Activated CD8-positive, alpha-beta memory T cell treated with anti-CD3 and anti-CD28 coated beads for 36 hours (primary cell): ENCODE measurements around the gene NDUFA12. TPM values are rescaled to one million over a fixed set of nuclear protein-coding genes. Genes with fewer than 3 reads are reported as not detected.
"Not testable (repeated sequence)": the region's sequence is repeated elsewhere in the genome, so short reads cannot be mapped to it uniquely, and the experiment has no call there.

Experiments used
- CTCF ChIA-PET: fragments of 350-600 bp; sonication (Branson Sonifier 250); formaldehyde crosslinking; loops from one replicate; lab custom pipeline; 2021; ENCODE audit warnings: antibody characterized with exemption; lab: Charles Lee
- POLR2A ChIA-PET: fragments of 350-600 bp; sonication (Branson Sonifier 250); formaldehyde crosslinking; loops from one replicate; lab custom pipeline; 2021; ENCODE audit warnings: antibody characterized with exemption; lab: Charles Lee
- total RNA-seq, 2 experiments: library from RNA; stranded (reverse); gene quantifications; one replicate each; pipeline ENCODE4 v1.2.3, GENCODE V29; 2021

The NDUFA12 gene
- total RNA-seq, result 100 to 1,000 TPM; 141 to 142 TPM

DNA sequence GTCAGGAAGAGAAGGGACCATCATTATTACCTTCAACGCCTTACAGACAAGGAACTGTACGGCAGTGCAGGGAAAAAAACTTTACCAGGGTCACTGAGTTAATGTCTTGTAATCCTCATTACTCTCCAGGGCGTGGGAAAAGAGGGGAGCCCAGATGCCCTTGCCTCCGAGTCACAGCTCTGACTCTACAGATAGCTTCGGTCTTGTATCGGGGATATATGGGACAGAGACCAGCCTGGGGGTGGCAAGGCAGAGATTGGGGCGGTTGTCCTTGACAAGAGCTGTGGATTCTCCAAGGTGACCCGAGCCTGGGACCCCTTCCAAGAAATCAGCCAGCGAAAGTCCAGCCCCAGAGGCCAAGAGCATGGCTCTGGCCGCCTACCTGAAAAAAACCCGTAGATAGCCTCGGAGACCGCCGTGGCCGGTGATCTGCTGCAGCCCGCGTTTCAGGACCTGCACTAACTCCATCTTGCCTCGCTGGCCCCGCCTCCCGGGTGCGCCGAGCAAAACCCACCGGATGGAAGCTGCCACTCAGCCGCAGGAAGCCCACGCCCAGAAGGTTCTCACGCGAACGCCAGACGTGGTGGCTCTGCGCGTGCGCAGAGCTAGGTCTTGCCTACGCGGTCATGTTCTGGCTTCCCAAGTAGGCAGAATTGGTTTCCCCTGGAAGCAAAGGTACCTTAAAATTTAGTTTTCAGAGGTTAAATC lies at the start of gene NDUFA12:
Gene NDUFA12, minus strand, starts transcription at position 485 of the 708 bp plus-strand sequence. Its CDS starts 17 bp downstream, at position 468.
- ChIA-PET POLR2A (interaction anchor here (0.5 to 1.8 kb wide), 6 partner anchors 14 to 1326 kb away, joined by 3 to 10 read pairs (median 4); partner anchors contain the start of genes CRADD, FGD6, NR2C1 and VEZT), CTCF (interaction anchor here (0.6 to 1.5 kb wide), 4 partner anchors 14 to 792 kb away, joined by 3 to 4 read pairs (median 3); partner anchors contain the start of genes METAP2 and NR2C1)

DNA sequence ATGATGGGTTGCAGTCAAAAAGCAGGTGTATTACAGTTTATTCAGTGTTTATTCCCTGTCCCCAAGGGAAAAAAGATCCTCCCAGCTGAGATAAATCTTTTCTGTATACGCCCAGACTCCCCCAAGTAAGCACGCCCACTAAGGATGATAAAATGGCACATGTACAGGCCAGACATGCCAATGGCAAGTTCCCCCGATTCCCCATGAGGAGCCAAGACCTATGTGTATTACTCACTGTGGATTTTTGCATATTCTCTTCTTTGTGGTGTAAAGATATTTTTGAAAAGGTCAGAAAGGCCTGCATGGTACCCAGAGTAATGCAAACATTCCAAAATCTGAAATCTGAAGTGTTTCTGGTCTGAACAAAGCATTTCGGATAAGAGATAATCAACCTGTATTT lies 47.7 kb upstream of the NDUFA12 start:
- CTCF ChIA-PET, result no interaction called here

DNA sequence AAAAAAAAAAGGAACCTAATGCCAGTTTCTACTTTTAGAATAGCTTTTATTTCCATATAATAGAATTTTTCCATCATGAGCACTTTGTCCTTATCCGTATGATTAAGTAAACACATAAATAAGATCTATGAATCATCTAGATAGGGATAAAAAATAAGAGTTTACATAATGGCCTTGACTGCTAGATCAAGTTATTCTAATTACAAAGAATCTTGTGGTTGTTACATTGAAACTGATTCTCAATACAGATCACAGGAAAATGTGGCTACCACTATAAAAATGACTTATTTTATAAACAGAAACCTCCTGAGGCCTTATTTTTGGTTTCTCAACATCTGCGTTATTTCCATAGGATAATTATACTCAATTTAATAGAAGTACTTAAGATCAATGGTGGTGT lies 34.4 kb upstream of the NDUFA12 start:
- CTCF ChIA-PET, result no interaction called here

More for the DNA sequence above, 47.7 kb upstream of the NDUFA12 start:
- POLR2A ChIA-PET, result no interaction called here

DNA sequence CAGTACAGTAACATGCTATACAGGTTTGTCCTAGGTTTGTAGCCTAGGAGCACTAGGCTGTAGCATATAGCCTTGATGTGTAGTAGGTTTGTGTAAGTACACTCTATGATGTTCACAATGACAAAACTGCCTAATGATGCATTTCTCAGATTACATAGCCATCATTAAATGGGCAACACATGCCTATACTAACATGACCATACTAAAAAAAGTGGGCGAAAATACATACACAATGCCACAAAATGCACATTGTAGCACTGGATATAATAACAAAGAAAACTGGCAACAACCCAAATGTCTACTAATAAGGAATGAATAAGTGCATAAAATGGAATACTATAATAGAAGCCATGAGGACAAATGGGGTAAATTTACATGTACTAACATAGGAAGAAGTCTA lies 31.3 kb upstream of the NDUFA12 start:
- ChIA-PET CTCF (no interaction called here), POLR2A (no interaction called here)

More for the DNA sequence above, 34.4 kb upstream of the NDUFA12 start:
- POLR2A ChIA-PET, result no interaction called here

DNA sequence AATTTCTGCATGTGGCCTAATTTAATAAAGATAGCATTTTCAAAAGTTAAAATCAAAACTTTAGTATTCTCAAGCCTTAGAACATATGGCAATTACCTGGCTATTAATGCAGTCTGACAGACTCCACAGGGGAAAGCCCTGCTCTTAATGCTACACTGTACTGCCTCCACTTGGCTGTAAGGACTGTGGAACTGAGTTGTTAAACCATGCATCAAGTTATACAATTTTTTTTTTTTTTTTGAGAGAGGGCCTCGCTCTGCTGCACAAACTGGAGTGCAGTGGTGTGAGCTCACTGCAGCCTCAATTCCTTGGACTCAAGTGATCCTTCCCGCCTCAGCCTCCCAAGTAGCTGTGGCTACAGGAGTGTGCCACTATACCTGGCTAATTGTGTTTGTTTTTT lies 19.0 kb upstream of the NDUFA12 start:
- POLR2A ChIA-PET, result no interaction called here
- CTCF ChIA-PET, result no interaction called here

DNA sequence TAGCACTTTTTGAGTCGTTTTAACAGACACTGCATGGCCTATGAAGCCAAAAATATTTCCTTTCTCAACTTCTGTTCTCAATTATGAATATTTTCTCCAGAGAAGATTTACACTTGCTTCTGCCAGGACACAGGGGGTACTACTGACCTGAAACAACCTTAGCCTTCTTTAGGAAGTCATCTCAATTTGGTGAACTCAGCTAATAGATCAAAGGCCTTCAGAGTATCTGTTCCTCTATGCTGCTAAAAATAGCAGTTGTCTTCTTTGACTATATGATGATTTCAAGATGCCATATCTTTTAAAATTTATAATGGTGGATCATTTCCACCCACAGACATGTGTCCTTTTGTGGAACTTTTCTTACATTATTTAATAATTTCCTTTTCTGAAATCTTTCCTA lies 14.0 kb upstream of the NDUFA12 start:
- ChIA-PET CTCF (no interaction called here), POLR2A (no interaction called here)

DNA sequence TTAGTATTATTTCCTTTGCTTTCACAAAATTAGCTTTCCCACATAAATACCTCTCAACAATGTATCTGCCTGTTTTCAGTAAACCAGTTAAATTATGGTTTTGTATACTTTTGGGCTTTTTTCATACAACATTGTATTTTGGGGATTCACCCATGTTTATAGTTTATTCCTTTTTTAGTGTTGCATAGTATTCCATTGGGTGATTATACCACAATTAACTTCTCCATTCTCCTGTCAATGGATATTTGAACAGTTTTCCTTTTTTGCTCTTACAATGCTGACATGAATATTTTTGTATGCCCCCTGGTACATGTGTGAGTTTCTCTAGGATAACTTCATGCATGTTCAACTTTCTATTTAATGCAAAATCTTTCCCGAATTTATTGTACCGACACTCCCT lies 12.6 kb upstream of the NDUFA12 start:
- CTCF ChIA-PET, result no interaction called here
- POLR2A ChIA-PET, result no interaction called here

DNA sequence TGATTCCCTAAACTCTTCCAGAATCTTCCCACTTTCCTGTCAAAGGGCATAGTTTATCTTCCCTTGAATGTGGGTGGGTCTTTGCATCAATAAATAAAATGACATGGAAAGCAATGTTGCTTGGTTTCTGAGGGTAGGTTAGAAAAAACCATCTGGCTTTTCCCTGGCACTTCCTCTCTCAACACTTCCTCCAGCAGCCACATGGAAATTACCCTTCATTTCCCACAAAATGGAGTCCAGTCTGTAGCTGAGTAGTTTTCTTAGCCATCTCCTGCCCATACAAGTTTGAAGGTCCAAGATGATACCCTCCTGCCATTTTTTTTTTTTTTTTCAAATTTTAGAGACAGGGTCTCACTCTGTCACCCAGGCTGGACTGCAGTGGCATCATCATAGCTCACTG lies 11.1 kb upstream of the NDUFA12 start:
- ChIA-PET CTCF (interaction anchor here (1.3 kb wide), 1 partner anchor 58 kb away, joined by 3 read pairs; no protein-coding TSS in a partner anchor), POLR2A (interaction anchor here (1.0 kb wide), 1 partner anchor 25 kb away, joined by 3 read pairs; no protein-coding TSS in a partner anchor)

DNA sequence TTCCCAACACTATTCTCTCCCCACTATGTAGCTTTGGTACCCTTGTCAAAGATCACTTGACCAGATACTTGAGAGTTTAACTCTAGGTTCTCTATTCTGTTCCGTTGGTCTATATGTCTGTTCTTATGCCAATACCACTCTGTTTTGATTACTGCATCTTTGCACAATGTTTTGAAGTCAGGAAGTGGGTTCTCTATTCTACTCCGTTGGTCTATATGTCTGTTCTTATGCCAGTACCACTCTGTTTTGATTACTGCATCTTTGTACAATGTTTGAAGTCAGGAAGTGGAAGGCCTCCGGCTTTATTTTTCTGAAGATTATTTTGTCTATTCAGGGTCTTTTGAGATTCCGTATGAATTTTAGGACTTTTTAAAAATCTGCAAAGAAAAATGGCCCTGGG lies 2.7 kb upstream of the NDUFA12 start:
- CTCF ChIA-PET, result no interaction called here
- POLR2A ChIA-PET, result no interaction called here

DNA sequence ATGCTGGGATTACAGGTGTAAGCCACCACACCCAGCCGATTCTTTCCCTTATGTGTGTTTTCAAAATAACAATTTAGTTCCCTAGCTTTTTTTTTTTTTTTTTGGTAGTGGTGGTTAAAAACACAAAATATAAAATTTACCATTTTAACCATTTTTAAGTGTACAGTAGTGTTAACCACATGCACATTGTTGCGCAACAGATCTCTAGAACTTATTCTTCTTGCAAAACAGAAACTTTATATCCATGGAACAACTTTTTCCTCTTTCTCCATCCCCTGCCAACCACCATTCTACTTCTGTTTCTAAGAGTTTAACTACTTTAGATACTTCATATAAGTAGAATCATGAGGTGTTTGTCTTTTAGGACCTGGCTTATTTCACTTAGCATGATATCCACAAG lies 1.1 kb upstream of the NDUFA12 start:
- POLR2A ChIA-PET, result interaction anchor here (1.8 kb wide), 1 partner anchor 69 kb away, joined by 10 read pairs; the partner anchor contains the start of gene NR2C1
- CTCF ChIA-PET, result interaction anchor here (0.6 kb wide), 1 partner anchor 974 kb away, joined by 4 read pairs; no protein-coding TSS in a partner anchor

DNA sequence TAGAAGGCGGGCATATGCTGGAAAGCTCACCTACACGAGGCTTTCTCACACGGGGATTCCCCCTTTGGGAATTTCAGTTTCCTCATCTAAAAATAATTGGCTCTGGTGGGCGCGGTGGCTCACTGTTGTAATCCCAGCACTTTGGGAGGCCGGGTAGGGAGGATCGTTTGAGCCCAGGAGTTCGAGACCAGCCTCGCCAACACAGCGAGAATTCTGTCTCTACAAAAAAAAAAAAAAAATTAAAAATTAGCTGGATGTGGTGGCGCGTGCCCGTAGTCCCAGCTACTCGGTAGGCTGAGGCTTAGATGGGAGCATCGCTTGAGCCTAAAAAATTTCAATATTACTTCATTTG lies 400 bp upstream of the NDUFA12 start:
- POLR2A ChIA-PET, result interaction anchor here (0.7 to 1.8 kb wide), 5 partner anchors 15 to 1327 kb away, joined by 3 to 10 read pairs (median 4); partner anchors contain the start of genes CRADD, FGD6, NR2C1 and VEZT
- CTCF ChIA-PET, result interaction anchor here (0.6 to 1.5 kb wide), 5 partner anchors 14 to 973 kb away, joined by 3 to 4 read pairs (median 3); partner anchors contain the start of genes METAP2 and NR2C1

DNA sequence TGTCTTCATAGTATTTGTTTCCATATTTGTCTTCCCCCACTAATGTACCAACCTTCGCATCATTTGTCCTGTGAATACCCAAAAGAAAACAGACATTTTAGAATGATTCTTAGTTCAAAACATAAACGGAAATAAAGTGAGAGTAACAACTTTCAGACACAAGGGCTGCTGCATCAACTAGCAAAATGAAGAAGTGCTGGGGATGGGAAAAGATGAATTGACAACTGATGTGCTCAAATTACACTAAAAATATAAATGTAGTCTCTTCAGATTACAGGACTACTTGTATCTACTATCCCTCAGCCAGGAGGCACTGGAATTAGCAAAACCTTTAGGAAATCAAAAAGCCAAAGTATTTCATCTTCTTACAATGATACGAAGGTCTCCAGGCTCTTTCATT lies 743 bp downstream of the NDUFA12 start:
- ChIA-PET POLR2A (interaction anchor here (0.5 to 1.8 kb wide), 2 partner anchors 70 to 240 kb away, joined by 4 to 10 read pairs; partner anchors contain the start of gene NR2C1), CTCF (interaction anchor here (1.4 to 1.5 kb wide), 3 partner anchors 13 to 471 kb away, joined by 3 to 4 read pairs (median 3); partner anchors contain the start of genes METAP2 and NR2C1)

DNA sequence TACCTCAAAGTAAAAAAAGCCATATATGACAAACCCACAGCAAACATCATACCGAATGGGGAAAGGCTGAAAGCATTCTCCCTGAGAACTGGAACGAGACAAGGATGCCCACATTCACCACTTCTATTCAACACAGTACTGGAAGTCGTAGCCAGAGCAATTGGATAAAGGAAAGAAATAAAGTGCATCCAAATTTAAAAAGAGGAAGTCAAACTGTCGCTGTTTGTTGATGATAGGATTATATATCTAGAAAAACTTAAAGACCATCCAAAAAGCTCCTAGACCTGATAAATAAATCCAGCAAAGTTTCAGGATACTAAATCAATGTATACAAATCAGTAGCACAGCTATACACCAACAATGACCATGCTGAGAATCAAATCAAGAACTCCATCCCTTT lies 5.2 kb downstream of the NDUFA12 start:
- POLR2A ChIA-PET, result no interaction called here
- CTCF ChIA-PET, result no interaction called here

DNA sequence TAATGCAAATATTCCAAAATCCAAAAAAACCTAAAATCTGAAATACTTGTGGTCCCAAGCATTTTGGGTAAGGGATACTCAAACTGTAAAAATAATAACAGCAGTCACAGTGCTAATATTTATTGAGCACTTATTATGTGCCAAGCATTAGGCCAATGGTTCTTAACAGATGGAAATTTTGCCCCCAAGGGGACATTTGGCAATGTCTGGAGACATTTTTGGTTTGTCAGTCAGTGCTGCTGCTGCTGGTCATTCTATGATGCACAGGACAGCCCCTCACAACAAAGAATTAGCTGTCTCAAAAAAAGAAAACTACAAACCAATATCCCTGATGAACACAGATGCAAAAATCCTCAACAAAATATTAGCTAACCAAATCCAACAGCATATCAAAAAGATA lies 5.8 kb downstream of the NDUFA12 start:
- CTCF ChIA-PET, result no interaction called here
- POLR2A ChIA-PET, result no interaction called here

DNA sequence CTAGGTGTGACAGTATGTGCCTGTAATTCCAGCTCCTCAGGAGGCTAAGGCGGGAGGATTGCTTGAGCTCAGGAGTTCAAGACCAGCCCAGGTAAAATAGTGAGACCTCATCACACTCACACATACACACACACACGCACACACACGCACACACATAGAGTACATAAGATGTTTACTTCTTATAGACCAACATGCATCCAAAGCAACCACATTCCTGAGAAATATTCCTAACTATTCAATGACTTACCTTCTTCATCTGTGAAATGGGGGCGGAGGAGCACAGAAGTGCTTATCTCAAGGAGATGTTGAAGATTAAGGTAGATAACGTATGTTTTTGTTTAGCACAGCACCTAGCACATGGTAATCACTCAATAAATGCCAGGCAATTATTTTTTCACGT lies 6.4 kb downstream of the NDUFA12 start:
- CTCF ChIA-PET, result no interaction called here
- POLR2A ChIA-PET, result no interaction called here

DNA sequence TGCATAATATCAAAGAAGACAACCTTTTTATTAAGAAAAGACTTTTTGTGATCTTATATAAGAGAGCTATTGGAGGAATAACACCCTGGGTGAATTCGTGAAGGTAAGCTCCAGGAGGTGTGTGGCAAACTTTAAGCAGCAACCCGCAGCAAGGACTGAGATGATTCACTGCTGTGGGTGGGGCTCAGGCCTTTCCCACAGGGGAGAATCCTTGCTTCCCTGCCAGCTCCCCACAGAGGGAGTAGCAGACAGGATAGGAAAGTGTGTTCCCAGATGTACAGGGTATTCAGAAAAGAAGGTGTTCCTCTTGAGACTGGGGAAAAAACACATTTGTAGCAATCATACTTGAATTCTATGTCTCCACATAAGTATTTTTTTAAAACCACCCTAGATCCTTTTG lies 9.2 kb downstream of the NDUFA12 start:
- ChIA-PET POLR2A (no interaction called here), CTCF (no interaction called here)

DNA sequence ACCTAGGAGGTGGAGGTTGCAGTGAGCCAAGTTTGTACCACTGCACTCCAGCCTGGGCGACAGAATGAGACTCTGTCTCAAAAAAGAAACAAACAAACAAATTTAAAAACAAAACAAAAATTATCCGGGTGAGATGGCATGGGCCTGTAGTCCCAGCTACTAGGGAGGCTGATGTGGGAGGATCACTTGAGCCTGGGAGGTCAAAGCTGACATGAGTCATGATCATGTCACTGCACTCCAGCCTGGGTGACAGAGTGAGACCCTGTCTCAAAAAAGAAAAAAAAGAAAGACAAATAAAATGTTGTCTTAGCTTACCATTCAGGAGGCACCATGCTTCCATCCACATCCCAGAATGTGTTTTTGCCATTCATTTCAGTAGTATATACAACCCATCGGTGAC lies 9.6 kb downstream of the NDUFA12 start:
- POLR2A ChIA-PET, result interaction anchor here (0.5 kb wide), 1 partner anchor 640 kb away, joined by 4 read pairs; no protein-coding TSS in a partner anchor
- CTCF ChIA-PET, result not testable (repeated sequence)

DNA sequence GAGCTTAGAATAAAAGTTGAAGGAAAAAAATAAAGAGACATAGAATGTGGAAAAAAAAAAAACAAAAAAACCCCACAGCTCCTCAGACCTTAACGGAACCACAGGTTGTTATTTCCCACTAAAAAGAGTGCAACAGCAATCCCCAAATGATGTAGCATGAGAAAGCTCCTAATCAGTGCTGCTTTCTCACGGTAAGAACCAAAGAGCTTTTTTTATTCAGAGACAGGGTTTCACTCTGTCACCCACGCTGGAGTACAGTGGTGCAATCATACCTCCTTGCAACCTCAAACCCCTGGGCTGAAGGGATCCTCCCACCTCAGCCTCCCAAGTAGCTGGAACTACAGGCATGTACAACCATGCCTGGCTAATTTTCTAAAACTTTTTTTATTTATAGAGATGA lies 13.3 kb downstream of the NDUFA12 start:
- CTCF ChIA-PET, result interaction anchor here (1.1 kb wide), 1 partner anchor 13 kb away, joined by 3 read pairs; the partner anchor contains the start of gene NDUFA12
- POLR2A ChIA-PET, result interaction anchor here (0.7 kb wide), 1 partner anchor 24 kb away, joined by 3 read pairs; no protein-coding TSS in a partner anchor

DNA sequence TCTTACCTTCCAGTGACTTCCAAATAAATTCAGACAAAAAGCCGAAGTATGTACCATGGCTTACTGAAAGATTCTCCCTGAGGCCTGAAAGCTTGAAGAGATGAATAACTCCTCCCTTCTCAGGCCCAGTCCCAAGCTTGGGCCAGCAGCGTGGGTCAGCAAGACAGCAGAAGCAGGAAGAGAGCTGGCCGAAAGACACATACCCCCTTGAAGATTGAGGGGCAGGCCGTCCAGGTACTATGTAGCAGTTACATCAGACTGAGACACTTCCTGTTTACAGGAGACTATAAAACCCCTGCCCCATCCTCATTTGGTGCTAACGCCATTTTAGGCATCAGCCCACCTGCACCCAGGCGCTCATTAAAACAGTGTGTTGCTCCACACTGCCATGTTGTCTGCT lies 15.0 kb downstream of the NDUFA12 start:
- POLR2A ChIA-PET, result interaction anchor here (1.7 kb wide), 1 partner anchor 15 kb away, joined by 6 read pairs; the partner anchor contains the start of gene NDUFA12
- CTCF ChIA-PET, result no interaction called here

DNA sequence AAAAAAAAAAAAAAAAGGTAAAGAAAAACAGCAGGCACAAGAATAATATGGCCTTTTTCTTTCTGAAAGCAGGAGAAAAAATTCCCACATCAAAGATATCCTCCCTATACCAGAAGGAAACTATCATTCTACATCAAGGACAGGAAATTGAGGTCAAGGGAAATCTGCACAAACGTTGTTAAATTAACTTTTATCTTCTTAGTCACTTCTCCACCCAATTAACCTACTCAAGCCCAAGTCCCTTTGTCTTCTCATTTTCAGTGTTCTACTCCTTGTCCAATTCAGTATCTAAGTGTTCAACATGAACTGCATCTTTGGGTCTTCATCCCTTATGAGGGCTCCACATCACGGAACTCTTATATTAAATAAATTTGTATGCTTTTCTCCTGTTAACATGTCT lies 15.7 kb downstream of the NDUFA12 start:
- POLR2A ChIA-PET, result no interaction called here
- CTCF ChIA-PET, result no interaction called here
